HG02870 (cell line): ENCODE data around the gene SSBP2.
A peak's percentile ranks its signal among the peaks of the same experiment; 100 is the strongest.

ENCODE experiments used
- ATAC-seq: cut with Tn5 transposase; IDR thresholded peaks from one replicate; pipeline ENCODE4 v1.9.1; 2021; ENCODE audit warnings: mild to moderate bottlenecking, moderate library complexity; ENCODE audit not compliant: unreplicated experiment

The SSBP2 gene

GRCh38 chr5:81767097-81767496, 16.2 kb upstream of the SSBP2 start:
- ATAC-seq, result no peak

GRCh38 chr5:81766611-81767010, 15.7 kb upstream of the SSBP2 start:
- no peak for ATAC-seq

GRCh38 chr5:81763294-81763928, 12.5 kb upstream of the SSBP2 start:
- no peak for ATAC-seq

GRCh38 chr5:81762853-81763252, 12.0 kb upstream of the SSBP2 start:
- ATAC-seq, result no peak

GRCh38 chr5:81762401-81762800, 11.5 kb upstream of the SSBP2 start:
- ATAC-seq, result no peak

GRCh38 chr5:81761970-81762369, 11.1 kb upstream of the SSBP2 start:
- no peak for ATAC-seq

GRCh38 chr5:81761270-81761669, 10.4 kb upstream of the SSBP2 start:
- ATAC-seq, result no peak

- ATAC-seq, result no peak
Observed at GRCh38 chr5:81760521-81760920, 9.6 kb upstream of the SSBP2 start.

GRCh38 chr5:81759632-81760005, 8.7 kb upstream of the SSBP2 start:
- ATAC-seq, result no peak

GRCh38 chr5:81757404-81757803, 6.5 kb upstream of the SSBP2 start:
- no peak for ATAC-seq

- no peak for ATAC-seq
Observed at GRCh38 chr5:81756016-81756415, 5.1 kb upstream of the SSBP2 start.

- ATAC-seq, result no peak
Observed at GRCh38 chr5:81755320-81755719, 4.4 kb upstream of the SSBP2 start.

GRCh38 chr5:81754621-81755020, 3.7 kb upstream of the SSBP2 start:
- ATAC-seq, result no peak

GRCh38 chr5:81753429-81753828, 2.5 kb upstream of the SSBP2 start:
- no peak for ATAC-seq

- no peak for ATAC-seq
Observed at GRCh38 chr5:81752644-81752963, 1.7 kb upstream of the SSBP2 start.

- ATAC-seq, result no peak
Observed at GRCh38 chr5:81751836-81752643, 1.1 kb upstream of the SSBP2 start.

- ATAC-seq, result no peak
Observed at GRCh38 chr5:81750308-81751008, 439 bp downstream of the SSBP2 start.

GRCh38 chr5:81749561-81750307, 1.2 kb downstream of the SSBP2 start:
- peak; percentile 47 for ATAC-seq

- ATAC-seq, result no peak
Observed at GRCh38 chr5:81749192-81749560, 1.7 kb downstream of the SSBP2 start.

GRCh38 chr5:81748556-81748955, 2.3 kb downstream of the SSBP2 start:
- ATAC-seq, result no peak

GRCh38 chr5:81747030-81747429, 3.9 kb downstream of the SSBP2 start:
- ATAC-seq, result no peak

- ATAC-seq, result no peak
Observed at GRCh38 chr5:81740758-81741157, 10.1 kb downstream of the SSBP2 start.
